HepG2 (cell line): Measurements from ENCODE around the gene SUN5. TPM values are rescaled to one million over a fixed set of nuclear protein-coding genes. Genes with fewer than 3 reads are reported as not detected.

Experiments
- CBX5 ChIP-seq: sonication (generic); formaldehyde crosslinking; IDR thresholded peaks from 2 replicates; pipeline ENCODE4 v1.4.0; 2020; ENCODE audit warnings: missing genetic modification reagents, borderline replicate concordance
- E2F2 ChIP-seq: sonication (generic); formaldehyde crosslinking; IDR thresholded peaks from 2 replicates; pipeline ENCODE4 v1.4.0; 2020; ENCODE audit warnings: missing genetic modification reagents, borderline replicate concordance
- FOXA3 ChIP-seq: IDR thresholded peaks from 2 replicates; pipeline ENCODE4 v1.6.1; 2016; ENCODE audit warnings: missing genetic modification reagents, missing compliant biosample characterization
- HOMEZ ChIP-seq: IDR thresholded peaks from 2 replicates; pipeline ENCODE4 v1.6.1; 2016; ENCODE audit warnings: low read depth
- RAD21 ChIP-seq: fragments of 450-650 bp; formaldehyde crosslinking; IDR thresholded peaks from 2 replicates; pipeline ENCODE4 v1.5.0; 2020; ENCODE audit warnings: mild to moderate bottlenecking
- ZNF574 ChIP-seq: sonication (generic); formaldehyde crosslinking; IDR thresholded peaks from 2 replicates; pipeline ENCODE4 v1.4.0; 2020; ENCODE audit warnings: missing genetic modification reagents
- ZNF737 ChIP-seq: sonication (generic); formaldehyde crosslinking; IDR thresholded peaks from 2 replicates; pipeline ENCODE4 v1.5.0; 2020; ENCODE audit warnings: missing genetic modification reagents, mild to moderate bottlenecking, borderline replicate concordance
- ZNF800 ChIP-seq: sonication (generic); formaldehyde crosslinking; IDR thresholded peaks from 2 replicates; pipeline ENCODE4 v1.4.0; 2020; ENCODE audit warnings: missing genetic modification reagents
- ZNF878 ChIP-seq: sonication (generic); formaldehyde crosslinking; IDR thresholded peaks from 2 replicates; pipeline ENCODE4 v1.8.1; 2023; ENCODE audit warnings: mild to moderate bottlenecking, missing genetic modification reagents, moderate library complexity
- polyA plus RNA-seq, 8 experiments: library from polyadenylated mRNA; depleted of rRNA in 3 of 8; stranded (reverse) in 7 of 8; unstranded in 1 of 8; fragments of >200 nt; fragmentation: Illumina TruSeq in 4 of 8; extraction: Trizol in 4 of 8; gene quantifications; 2 replicates each; pipeline versions ENCODE4 v1.2.1 to v1.2.3, GENCODE V29; 2011 to 2016; ENCODE audit warnings: low read depth in 4 of 8, missing spikeins in 1 of 8, mixed read lengths in 1 of 8; ENCODE audit not compliant: insufficient read depth in 1 of 8
- total RNA-seq, 5 experiments: library from RNA; depleted of rRNA; stranded (reverse); fragments of >200 nt; fragmentation: Illumina TruSeq; extraction: Trizol; gene quantifications; 2 replicates each; pipeline ENCODE4 v1.2.3, GENCODE V29; 2016; ENCODE audit warnings: low read depth in 1 of 5
- TF ChIP-seq, protein P1 (sequence below): sonication (generic); formaldehyde crosslinking; IDR thresholded peaks from 2 replicates; pipeline ENCODE4 v1.5.1; 2020; ENCODE audit warnings: missing genetic modification reagents, mild to moderate bottlenecking, borderline replicate concordance
- TF ChIP-seq, protein P2 (sequence below): IDR thresholded peaks from 2 replicates; pipeline ENCODE4 v1.6.1; 2016; ENCODE audit warnings: control low read depth
- TF ChIP-seq, protein P3 (sequence below): sonication (generic); formaldehyde crosslinking; IDR thresholded peaks from 2 replicates; pipeline ENCODE4 v1.4.0; 2020; ENCODE audit warnings: mild to moderate bottlenecking, missing genetic modification reagents

SUN5 gene
- total and polyA plus RNA-seq, 2 of the 13 experiments (the other 11 are each of a cell fraction or from before 2014, with no cell fraction given), result not detected

DNA sequence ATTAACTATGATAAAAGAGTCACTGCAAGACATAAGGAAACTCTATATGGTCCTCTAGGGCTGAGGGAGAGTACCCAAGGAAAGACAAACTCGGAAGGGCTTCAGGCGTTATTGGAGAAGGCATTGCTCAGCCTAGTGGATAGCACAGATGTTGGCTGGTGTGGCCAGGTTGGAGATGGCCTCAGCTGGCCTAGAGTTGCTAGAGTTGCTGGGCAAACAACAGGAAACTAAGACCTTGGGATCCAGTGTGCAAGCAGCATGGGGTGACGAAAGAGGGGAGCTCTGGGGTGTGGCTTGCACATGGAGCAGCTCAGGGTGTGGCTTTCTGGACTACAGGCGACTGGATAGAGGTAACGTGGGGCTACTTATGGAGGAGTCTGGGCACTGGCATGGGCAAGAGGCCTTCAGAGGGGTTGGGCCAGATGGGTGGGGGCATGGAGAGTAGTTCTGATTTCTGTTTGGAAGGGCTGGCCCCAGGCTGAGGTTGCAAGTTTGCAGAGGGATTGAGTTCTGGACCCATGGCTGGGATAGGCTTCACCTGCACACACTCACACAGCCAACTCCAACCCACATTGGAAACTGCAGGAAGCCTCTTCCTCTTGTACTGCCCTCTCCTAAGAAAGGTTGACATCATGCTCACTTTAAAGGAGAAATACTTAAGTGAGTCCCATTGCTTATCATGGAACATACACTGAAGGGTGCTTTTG is 22.0 kb upstream of the SUN5 start (continued):
- TF ChIP-seq ZNF878 (CRISPR knock-in tag) (peak; percentile 81), ZNF737 (CRISPR knock-in tag) (peak; percentile 44; the same call in 1 of the 2 replicates), ZNF800 (CRISPR knock-in tag) (no peak), RAD21 (CRISPR knock-in tag) (0 out of 2 replicates have a peak, but pooled peaks have one; percentile 42), HOMEZ (CRISPR knock-in tag) (peak; percentile 28; the same call in 1 of the 2 replicates), FOXA3 (CRISPR knock-in tag) (peak; percentile 52), E2F2 (no peak), ZNF574 (CRISPR knock-in tag) (peak; percentile 44), CBX5 (CRISPR knock-in tag) (peak; percentile 65; the same call in 1 of the 2 replicates)
- TF ChIP-seq, protein P1, sequence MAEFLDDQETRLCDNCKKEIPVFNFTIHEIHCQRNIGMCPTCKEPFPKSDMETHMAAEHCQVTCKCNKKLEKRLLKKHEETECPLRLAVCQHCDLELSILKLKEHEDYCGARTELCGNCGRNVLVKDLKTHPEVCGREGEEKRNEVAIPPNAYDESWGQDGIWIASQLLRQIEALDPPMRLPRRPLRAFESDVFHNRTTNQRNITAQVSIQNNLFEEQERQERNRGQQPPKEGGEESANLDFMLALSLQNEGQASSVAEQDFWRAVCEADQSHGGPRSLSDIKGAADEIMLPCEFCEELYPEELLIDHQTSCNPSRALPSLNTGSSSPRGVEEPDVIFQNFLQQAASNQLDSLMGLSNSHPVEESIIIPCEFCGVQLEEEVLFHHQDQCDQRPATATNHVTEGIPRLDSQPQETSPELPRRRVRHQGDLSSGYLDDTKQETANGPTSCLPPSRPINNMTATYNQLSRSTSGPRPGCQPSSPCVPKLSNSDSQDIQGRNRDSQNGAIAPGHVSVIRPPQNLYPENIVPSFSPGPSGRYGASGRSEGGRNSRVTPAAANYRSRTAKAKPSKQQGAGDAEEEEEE (CRISPR knock-in tag), result 0 out of 2 replicates have a peak, but pooled peaks have one; percentile 48
- TF ChIP-seq, protein P2, sequence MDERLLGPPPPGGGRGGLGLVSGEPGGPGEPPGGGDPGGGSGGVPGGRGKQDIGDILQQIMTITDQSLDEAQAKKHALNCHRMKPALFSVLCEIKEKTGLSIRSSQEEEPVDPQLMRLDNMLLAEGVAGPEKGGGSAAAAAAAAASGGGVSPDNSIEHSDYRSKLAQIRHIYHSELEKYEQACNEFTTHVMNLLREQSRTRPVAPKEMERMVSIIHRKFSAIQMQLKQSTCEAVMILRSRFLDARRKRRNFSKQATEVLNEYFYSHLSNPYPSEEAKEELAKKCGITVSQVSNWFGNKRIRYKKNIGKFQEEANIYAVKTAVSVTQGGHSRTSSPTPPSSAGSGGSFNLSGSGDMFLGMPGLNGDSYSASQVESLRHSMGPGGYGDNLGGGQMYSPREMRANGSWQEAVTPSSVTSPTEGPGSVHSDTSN, result no peak
- TF ChIP-seq, protein P3, sequence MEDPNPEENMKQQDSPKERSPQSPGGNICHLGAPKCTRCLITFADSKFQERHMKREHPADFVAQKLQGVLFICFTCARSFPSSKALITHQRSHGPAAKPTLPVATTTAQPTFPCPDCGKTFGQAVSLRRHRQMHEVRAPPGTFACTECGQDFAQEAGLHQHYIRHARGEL, result no peak
